Measurements from ENCODE around the gene IGFBP2. TPM values are rescaled to one million over a fixed set of nuclear protein-coding genes. Genes with fewer than 3 reads are reported as not detected.

The IGFBP2 gene
- total and polyA plus RNA-seq, 12 donors: 14.8 to 253 (median 79.4) TPM

- Histone ChIP-seq H3K36me3 (replicated peaks in 1 of 2) (peaks cover 0 to 36% of the 10 kb centered on the region in 2 donors), H3K27ac (no peak overlapping the region)
Measured at GRCh38 chr2:216678098-216678465, 44.9 kb downstream of the IGFBP2 start.

DNA sequence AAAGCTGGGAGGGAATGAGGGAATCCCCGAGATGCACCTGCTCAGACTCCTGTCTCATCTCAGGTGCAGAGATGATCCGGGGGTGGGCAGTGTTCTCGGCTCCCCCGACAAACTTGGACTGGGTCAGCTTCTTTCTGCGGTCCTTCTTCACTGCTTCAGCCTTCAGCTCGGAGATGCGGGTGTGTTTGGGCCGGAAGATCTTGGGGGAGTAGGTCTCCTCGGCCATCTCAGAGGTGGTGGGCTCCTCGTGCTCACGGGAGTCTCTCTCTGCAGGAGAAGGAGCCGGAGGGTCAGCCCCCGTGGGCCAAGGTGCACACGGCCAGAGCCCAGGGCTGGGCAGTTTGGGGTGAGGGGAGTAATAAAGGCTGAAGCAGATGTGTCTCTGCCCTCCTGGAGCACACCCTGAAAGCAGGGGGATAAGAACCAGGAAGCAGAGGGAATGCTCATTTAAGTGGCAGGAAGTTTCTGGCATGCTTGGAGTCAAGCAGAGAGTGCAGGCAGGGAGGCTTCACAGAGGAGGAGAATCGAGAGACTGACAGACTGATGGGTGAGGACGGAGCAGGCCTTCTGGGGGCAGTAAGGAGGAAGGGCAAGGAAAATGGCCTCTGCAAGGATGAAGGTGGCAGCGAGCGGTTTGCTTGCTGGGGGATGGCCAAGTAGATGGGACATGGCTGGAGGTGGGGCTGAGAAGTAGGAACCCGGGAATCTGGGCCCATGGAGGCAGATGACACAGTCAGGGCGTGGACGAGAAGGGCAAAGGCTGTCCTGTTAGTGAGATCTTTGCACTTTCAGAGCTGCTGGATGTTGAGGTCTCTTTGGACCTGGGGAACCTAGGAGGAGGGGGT, 45.8 kb downstream of the IGFBP2 start:
- Histone ChIP-seq H3K9me3 (replicated peaks in 1 of 3) (no peaks in the 10 kb centered on the region), H3K4me1 (replicated peaks in 1 of 2) (peaks cover 0 to 16% of the 10 kb centered on the region in 2 donors), H3K4me3 (no peak overlapping the region), H3K27me3 (no peaks in the 10 kb centered on the region), H3K36me3 (replicated peaks in 1 of 2) (peaks cover 0 to 36% of the 10 kb centered on the region in 2 donors), H3K27ac (peak overlapping the region in 2 of 5 donors; percentile 34 to 72)
- TF ChIP-seq CTCF (IDR thresholded peaks at IDR 0.05) (no peak), POLR2A (IDR thresholded peaks at IDR 0.05) (no peak)
- intact Hi-C loops (cut with DNase I): no loop called here
- no peak for DNase-seq
- WGBS, 4 donors: 75 to 84% (median 83%) methylated on average over 19 to 21 of the region's 21 CpGs

More at GRCh38 chr2:216678098-216678465, 44.9 kb downstream of the IGFBP2 start:
- TF ChIP-seq CTCF (IDR thresholded peaks at IDR 0.05) (no peak), POLR2A (IDR thresholded peaks at IDR 0.05) (no peak)
- 93 to 94% (median 93%) methylated on average over 6 to 12 of the region's 12 CpGs for WGBS, 4 donors
- intact Hi-C loops (cut with DNase I): no loop called here
- peaks cover 0 to 15% of the 10 kb centered on the region in 2 donors for H3K4me1 ChIP-seq (replicated peaks in 1 of 2)
- DNase-seq: no peak
- H3K9me3 ChIP-seq (replicated peaks in 1 of 3): no peaks in the 10 kb centered on the region
- H3K4me3 ChIP-seq: no peak overlapping the region
- no peaks in the 10 kb centered on the region for H3K27me3 ChIP-seq

DNA sequence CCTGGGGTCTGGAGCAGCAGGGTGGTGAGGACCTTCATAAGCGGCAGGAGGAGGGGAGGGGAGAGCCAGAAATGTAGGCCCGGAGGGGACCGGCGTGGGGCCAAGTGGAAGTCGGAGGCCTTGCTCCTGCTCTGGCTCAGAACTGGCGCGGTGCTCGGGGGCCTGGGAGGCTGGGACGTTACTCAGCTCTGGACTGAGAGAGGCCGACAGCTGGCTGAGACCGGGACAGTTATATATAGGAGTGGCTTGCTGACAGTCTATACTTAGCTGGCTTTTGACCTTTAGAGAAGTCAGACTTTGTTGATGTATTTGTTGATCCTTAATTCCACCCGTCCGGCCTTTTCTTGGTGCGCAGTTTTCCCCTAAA, 46.4 kb downstream of the IGFBP2 start:
- H3K9me3 ChIP-seq (replicated peaks in 1 of 3): no peaks in the 10 kb centered on the region
- no peaks in the 10 kb centered on the region for H3K27me3 ChIP-seq
- peaks cover 0 to 36% of the 10 kb centered on the region in 2 donors for H3K36me3 ChIP-seq (replicated peaks in 1 of 2)
- no peak for TF ChIP-seq POLR2A (IDR thresholded peaks at IDR 0.05)
- no peak for TF ChIP-seq CTCF (IDR thresholded peaks at IDR 0.05)
- WGBS, 4 donors: 65 to 88% (median 76%) methylated on average over 5 to 14 of the region's 14 CpGs
- no peak for DNase-seq
- peaks cover 0 to 22% of the 10 kb centered on the region in 2 donors for H3K4me1 ChIP-seq (replicated peaks in 1 of 2)
- H3K4me3 ChIP-seq: no peak overlapping the region
- intact Hi-C loops (cut with DNase I): loop anchor here (10.0 kb wide), 2 partner anchors 835 to 1075 kb away; no protein-coding TSS in a partner anchor
- peak overlapping the region in 2 of 5 donors; percentile 34 to 72 for H3K27ac ChIP-seq

- Histone ChIP-seq H3K27me3 (no peaks in the 10 kb centered on the region), H3K9me3 (replicated peaks in 1 of 3) (no peaks in the 10 kb centered on the region), H3K36me3 (replicated peaks in 1 of 2) (peaks cover 0 to 26% of the 10 kb centered on the region in 2 donors), H3K4me1 (replicated peaks in 1 of 2) (peaks cover 0 to 30% of the 10 kb centered on the region in 2 donors), H3K27ac (peak overlapping the region in 2 of 5 donors; percentile 13 to 72), H3K4me3 (no peak overlapping the region)
- intact Hi-C loops (cut with DNase I): loop anchor here (10.0 kb wide), 2 partner anchors 834 to 1074 kb away; no protein-coding TSS in a partner anchor
- no peak for DNase-seq
- WGBS, 4 donors: 83 to 92% (median 85%) methylated on average over 10 of the region's 10 CpGs
- no peak for TF ChIP-seq CTCF (IDR thresholded peaks at IDR 0.05)
- TF ChIP-seq POLR2A (IDR thresholded peaks at IDR 0.05): no peak
Measured at GRCh38 chr2:216680951-216681629, 47.9 kb downstream of the IGFBP2 start.

All from adrenal gland (tissue), 12 donors.